ENCODE measurements around the gene KDM1B. TPM values are rescaled to one million over a fixed set of nuclear protein-coding genes. Genes with fewer than 3 reads are reported as not detected.

KDM1B gene
- total and polyA plus RNA-seq, 9 of the 15 experiments (the other 6 are each of a cell fraction or from before 2014, with no cell fraction given): 1.4 to 58.9 (median 36.3) TPM

GRCh38 chr6:18155864-18156421, 721 bp downstream of the KDM1B start (continued):
- TF ChIP-seq PHB2 (IDR thresholded peaks at IDR 0.05; ENCODE audit: low read depth): no peak
- TF ChIP-seq EGR1 (conservative IDR thresholded peaks at IDR 0.05): no peak
- TF ChIP-seq RBM39 (optimal IDR thresholded peaks at IDR 0.05; ENCODE audit: low read depth, low read length): no peak
- TF ChIP-seq KAT7 (CRISPR knock-in tag; IDR thresholded peaks at IDR 0.05; ENCODE audit: borderline replicate concordance): no peak
- TF ChIP-seq ZNF253 (CRISPR knock-in tag; conservative IDR thresholded peaks at IDR 0.05): no peak
- TF ChIP-seq XRCC3 (IDR thresholded peaks at IDR 0.05): no peak
- TF ChIP-seq MXI1 (IDR thresholded peaks at IDR 0.05; ENCODE audit: low read depth, low read length): 0 out of 2 replicates have a peak, but pooled peaks have one; percentile 31
- TF ChIP-seq ZNF695 (CRISPR knock-in tag; IDR thresholded peaks at IDR 0.05): no peak
- TF ChIP-seq ZFPM2 (CRISPR knock-in tag; IDR thresholded peaks at IDR 0.05): no peak
- TF ChIP-seq SMARCA4 (IDR thresholded peaks at IDR 0.05): no peak; the same call in 1 of the 2 replicates
- TF ChIP-seq ZNF354B (CRISPR knock-in tag; IDR thresholded peaks at IDR 0.05): no peak
- TF ChIP-seq CHD1 (IDR thresholded peaks at IDR 0.05; ENCODE audit: low read length): no peak
- no peak for TF ChIP-seq FOXM1 (IDR thresholded peaks at IDR 0.05; ENCODE audit: low read depth)
- TF ChIP-seq FOXM1 (CRISPR knock-in tag; IDR thresholded peaks at IDR 0.05; ENCODE audit: low read depth): no peak
- TF ChIP-seq ZNF449 (CRISPR knock-in tag; IDR thresholded peaks at IDR 0.05): no peak
- no peak for TF ChIP-seq ZBTB17 (CRISPR knock-in tag; IDR thresholded peaks at IDR 0.05)
- no peak for TF ChIP-seq MCM2 (IDR thresholded peaks at IDR 0.05; ENCODE audit: low read depth)
- no peak for TF ChIP-seq NFIX (CRISPR knock-in tag; IDR thresholded peaks at IDR 0.05; ENCODE audit: low read depth)
- no peak for TF ChIP-seq POLR2H (tag; IDR thresholded peaks at IDR 0.05; ENCODE audit: low read depth)
- TF ChIP-seq CREB1 (IDR thresholded peaks at IDR 0.05): no peak
- peak; percentile 47; the same call in 1 of the 2 replicates for TF ChIP-seq CREB1 (CRISPR knock-in tag; IDR thresholded peaks at IDR 0.05)
- no peak for TF ChIP-seq SNAPC5 (CRISPR knock-in tag; IDR thresholded peaks at IDR 0.05)
- no peak for TF ChIP-seq TEAD1 (CRISPR knock-in tag; IDR thresholded peaks at IDR 0.05)
- TF ChIP-seq HDAC8 (tag; IDR thresholded peaks at IDR 0.05): no peak
- no peak for TF ChIP-seq U2AF2 (optimal IDR thresholded peaks at IDR 0.05; ENCODE audit: low read depth, low read length)
- no peak for TF ChIP-seq ELK1 (CRISPR knock-in tag; IDR thresholded peaks at IDR 0.05)
- TF ChIP-seq ZHX1 (conservative IDR thresholded peaks at IDR 0.05; ENCODE audit: low read length): no peak

Data from K562 (cell line).